Left hindlimb (tissue), 1 donor: ENCODE results near the gene TTC39B.

Source experiments
- DNase-seq: peaks from one replicate; pipeline ENCODE4 v3.0.0-alpha.2; 2018

Gene TTC39B

DNA sequence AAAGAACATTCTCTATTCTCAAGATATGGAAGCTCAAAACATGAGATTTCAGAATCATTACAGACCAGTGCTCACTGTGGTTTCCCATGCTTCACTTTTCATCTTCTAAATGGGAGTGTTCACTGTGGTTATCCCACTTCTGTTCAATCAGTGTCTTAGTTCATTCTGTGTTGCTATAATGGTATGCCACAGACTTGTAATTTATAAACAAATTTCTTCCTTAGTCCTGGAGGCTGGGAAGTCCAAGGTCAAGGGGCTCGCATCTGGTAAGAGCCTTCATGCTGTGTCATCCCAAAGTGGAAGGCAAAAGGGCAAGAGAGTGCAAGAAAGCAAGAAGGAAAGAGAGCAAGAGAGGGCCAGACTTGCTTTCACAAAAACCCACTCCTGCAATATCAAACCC, 146.3 kb downstream of the TTC39B start:
- no peak for DNase-seq

DNA sequence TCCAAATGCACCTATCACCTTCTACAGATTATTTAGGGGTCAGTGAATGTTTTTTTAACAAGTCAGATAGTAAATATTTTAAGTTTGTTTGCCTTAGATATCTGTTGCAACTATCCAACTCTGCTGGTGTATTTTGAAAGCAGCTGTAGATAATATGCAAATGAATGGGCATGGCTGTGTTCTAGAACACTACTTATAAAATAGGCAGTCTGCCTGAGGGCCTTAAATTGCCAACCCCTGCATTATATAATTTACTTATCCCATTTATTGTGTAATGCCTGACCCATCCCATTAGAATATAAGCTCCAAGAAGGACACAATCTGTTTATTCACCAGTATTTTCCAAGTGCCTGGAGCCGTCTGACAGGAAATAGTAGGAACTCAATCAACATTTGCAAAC, 149.0 kb downstream of the TTC39B start:
- no peak for DNase-seq

DNA sequence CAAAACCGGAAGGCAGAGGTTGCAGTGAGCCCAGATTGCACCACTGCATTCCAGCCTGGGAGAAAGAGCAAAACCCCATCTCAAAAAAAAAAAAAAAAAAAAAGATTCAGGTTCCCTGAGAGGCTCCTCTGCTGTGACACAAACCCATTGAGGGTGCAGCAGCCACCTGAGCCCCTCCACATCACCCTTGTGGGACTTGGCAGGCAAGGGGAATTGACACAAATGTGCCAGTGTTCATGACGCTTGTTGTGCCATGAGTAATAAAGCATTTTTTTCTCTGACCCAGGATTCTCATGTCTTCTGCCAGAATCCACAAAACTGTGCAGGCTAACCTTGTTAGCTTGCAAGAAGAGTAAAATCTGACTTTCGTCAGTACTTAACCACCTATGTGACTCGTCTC, 149.6 kb downstream of the TTC39B start:
- DNase-seq: no peak

DNA sequence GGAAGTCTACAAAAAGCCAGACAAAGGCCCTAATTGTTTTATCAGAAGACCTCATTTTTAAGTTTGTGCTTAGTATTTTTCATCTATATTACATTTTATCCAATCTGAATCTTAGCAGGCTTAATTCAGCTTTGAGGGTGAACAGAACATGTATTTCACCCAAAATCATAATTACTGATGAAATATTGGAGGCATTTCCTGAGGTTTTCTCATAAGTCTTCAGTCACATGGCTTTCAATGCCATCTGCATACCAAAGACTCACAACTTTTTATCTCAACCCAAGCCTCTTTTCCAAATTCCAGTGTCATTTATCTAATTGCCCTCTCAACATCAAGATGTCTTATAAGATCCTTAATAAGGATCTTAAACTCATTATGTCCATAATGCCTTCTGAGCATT, 150.8 kb downstream of the TTC39B start:
- no peak for DNase-seq

DNA sequence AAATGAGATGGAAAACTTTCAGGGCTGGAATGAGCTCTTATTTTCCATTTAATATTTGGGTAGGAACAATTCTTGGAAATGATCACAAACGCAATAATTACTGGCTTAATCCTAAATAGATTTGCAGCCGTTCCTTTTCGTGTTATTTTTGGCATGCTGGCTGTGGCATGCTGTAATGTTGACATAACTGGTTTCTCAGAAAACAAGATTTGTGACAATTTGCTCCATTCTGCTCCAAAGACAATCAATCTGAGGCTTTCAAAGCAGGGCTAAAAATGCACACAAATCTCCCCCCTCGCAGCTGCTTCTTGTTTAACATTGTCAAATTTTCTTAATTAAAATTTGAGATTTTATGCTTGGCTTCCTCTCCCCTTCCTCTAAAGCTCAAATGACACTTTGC, 151.2 kb downstream of the TTC39B start:
- peak; percentile 61 for DNase-seq

DNA sequence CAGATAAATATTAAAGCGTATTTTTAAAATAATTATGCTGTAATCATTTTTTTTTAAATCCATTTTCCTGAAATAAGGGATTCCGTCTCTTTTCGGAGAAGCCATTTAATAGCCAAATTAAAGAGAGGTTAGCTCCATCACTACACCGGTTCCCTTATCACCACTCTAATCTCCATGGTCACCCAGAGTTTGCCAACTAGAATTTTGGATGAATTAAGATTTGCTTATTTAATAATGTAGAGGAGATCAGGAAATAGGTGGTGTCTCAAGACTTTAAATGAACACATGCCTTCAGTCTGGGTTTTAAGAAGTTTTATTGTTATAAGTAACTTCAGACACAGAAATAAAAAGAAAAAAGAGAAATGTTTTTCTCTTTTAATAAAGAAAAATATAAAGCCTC, 151.7 kb downstream of the TTC39B start:
- DNase-seq: no peak

DNA sequence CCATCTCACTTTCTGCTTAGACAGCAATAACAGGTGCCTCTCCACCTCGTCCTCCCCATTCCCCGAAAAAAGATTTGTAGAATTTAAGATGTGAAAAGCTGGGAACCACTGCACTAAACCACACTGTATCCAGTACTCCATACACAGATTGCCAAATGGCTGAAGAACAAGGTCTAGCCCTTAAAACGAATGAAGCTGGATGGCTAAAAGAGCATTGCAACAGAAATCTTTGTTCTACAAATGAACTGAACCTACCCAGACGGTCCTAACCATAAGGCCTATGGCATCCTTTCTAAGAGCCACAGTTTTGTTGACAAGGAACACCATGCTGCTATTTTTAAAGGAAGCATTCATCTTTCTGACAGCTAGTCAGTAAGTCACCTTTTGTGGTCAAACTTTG, 152.3 kb downstream of the TTC39B start:
- DNase-seq: no peak

DNA sequence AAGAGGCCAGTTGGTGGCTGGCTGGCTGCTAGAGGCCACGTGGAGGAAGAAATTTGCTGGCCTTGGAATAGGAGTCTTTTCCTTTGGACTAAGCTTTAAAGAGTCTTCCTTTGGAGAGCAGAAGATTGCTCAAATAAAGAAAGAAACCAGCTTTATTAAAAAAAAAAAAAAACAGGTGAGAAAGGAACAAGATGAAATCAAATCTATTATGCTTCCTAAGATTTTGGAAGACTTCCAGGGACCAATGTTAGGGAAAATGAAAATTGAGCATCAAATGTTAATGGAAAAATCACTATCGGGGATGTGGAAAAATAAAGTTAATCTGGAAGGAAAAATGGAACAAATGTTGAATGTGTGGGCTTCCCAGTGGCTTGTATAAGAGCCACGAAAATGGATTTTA, 153.1 kb downstream of the TTC39B start:
- DNase-seq: no peak

DNA sequence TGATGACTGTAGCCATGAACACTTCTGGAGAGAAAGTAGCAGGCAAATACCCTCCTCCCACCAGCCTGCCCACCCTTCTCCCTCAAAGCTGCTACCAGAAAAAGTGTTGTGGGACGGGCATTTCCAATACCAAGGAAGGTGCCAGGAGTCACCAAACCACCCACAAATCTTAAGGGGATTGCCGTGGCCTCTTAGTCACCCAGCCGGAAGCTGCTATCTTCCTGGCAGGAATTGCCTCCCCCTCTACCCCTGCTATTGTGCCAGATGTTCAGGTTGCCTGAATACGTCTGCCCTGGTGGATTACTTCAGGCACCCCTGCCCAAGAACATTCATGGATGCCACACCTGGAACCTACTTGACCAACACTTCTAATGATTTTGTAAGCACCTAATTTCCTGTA, 156.1 kb downstream of the TTC39B start:
- no peak for DNase-seq

DNA sequence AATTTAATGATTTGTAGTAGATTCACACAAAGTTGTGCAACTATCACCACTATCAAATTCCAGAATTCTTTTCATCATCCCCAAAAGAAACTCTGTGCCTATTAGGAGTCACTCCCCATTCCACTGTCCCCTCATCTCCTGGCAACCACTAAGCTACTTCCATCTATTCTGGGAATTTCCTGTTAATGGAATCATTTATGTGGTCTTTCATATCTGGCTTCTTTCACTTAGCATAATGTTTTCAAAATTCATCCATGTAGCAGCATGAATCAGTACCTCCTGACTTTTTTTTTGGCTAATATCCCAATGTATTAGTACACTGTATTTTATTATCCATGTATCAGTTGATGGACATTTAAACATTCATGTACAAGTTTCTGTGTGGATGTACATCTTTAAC, 157.6 kb downstream of the TTC39B start:
- DNase-seq: no peak

DNA sequence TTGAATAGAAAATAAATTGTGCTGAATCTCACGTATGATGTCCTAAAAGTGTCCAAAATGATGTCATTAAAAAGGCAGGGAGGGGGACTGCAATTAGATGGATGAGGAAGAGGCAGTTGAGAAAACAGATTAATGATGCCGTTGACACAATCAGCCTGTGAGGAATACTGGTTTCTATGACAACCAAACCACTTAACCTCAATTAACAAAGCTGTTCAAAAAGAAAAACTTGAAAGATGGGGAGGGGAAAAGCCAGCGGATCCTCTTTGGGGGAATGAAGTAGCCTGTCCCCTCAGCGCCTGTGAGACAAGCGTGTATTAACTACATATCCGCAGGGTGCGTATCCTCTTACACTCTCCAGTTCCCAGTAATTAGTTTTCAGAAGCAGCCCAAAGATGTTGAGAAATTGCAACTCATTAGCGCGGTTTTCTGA, 160.7 kb downstream of the TTC39B start:
- DNase-seq: no peak

DNA sequence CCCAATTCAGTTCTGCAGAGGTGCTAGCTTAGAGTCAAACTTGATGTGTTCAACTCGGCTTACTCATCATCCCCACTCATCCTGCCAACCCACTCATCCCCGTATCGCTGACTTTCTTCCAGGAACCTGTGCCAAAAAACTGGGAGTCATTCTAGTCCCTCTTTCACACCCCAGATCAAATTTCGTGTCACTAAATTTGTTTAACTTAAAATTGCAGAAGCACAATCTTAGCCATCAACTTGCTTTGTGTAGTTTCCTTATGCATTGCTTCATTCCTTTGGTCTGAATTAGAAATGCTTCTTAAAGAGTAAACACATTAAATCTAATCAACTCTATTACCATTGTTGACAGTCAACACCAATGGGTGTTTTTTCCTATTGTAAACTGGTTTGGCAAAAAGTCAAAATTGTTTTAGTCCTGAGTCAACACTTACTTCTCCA, 162.4 kb downstream of the TTC39B start:
- no peak for DNase-seq

DNA sequence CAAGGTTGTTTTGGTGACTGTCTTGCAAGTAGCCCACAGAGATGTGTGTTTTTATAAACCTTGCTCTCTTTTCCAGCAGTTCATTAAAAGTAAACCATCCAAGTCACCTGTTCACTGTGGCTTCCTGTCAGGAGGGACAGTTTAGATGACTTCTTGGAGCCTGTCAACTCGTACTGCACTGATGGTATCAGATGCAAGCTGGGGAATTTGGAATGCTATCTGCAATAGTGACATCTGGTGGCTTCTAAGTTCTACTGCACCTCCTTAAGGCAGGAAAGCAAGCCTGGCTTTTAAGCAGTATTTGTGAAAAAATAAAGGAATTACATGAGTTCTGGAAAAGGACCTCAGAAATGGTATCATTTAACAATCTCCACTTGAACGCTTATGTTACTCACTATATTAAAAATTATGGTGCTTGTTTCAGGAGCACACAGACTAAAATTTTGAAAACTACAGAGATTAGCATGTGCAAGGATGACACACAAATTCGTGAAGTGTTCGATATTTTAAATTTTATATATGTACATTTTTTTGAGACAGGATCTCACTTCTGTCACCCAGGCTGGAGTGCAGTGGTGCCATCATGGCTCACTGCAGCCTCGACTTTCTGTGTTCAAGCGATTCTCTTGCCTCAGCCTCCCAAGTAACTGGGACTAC, 164.0 kb downstream of the TTC39B start:
- no peak for DNase-seq

DNA sequence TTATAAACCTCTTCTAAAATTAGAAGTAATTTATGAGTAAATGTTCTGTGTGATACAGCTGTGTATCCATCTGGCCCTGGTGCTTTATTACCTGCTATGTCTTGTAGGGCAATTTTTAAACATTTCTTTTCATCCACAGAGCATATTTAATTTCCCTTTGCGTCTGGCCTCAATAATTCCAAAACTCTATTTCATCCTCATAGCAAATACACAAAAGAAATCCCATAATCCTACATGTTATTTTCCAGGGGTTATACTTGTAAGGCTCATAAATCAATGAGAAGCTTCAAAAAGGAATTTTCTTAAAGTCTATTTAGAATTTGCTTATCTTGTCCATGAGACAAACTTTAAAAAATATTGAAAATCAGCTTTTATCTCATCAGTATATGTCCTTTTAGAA, 167.0 kb downstream of the TTC39B start:
- DNase-seq: no peak

DNA sequence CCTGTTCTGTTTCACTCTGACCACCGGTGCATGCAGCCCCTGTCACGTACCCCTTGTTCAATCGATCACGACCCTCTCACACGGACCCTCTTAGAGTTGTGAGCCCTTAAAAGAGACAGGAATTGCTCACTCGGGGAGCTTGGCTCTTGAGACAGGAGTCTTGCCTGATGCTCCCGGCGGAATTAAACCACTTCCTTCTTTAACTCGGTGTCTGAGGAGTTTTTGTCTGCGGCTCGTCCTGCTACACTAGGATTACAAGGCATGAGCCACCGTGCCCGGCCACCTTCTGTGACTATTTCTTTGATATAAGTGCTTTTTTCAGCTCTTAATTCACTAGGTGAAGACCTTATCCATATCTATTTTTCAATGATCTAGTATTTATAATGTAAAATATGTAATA, 167.5 kb downstream of the TTC39B start:
- no peak for DNase-seq

DNA sequence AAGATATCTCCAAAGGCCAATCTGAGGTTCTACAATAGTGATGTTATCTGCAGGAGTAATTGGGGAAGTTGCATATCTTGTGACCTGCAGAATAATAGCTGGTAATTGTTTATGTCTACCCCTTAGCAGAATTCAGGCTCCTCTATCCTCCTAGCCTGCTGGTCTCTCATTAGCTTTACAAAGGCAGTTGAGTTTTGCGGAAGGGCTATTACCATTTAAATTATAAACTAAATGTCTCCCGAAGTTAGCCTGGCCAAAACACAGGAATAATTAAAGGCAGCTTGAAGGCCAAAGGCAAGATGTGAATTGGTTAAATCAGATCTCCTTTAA, 168.7 kb downstream of the TTC39B start:
- no peak for DNase-seq

DNA sequence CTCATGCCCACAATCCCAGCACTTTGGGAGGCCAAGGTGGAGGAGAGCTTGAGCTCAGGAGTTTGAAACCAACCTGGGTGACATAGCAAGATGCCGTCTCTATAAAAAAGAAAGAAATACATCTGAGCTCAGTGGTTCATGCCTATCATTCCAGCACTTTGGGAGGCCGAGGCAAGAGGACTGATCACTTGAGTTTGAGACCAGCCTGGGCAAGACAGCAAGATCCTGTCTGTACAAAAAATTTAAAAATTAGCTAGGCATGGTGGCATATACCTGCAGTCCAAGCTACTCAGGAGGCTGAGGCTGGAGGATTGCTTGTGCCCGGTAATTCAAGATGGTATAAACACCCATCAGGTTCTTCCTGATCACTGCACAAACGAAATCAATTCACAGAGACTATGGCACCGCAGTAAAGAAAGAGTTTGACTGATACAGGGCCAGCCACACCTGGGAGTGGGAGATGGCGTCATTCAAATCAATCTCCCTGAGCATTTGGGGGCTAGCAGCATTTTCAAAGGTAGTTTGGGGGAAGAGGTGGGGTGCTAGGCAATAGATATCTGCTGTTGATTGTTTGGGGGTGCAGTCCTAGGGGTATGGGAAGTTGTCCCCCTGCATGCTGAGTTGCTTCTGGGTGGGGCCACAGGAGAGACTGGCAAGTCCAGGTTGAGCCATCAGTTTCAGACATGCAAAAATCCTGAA, 169.2 kb downstream of the TTC39B start:
- no peak for DNase-seq

DNA sequence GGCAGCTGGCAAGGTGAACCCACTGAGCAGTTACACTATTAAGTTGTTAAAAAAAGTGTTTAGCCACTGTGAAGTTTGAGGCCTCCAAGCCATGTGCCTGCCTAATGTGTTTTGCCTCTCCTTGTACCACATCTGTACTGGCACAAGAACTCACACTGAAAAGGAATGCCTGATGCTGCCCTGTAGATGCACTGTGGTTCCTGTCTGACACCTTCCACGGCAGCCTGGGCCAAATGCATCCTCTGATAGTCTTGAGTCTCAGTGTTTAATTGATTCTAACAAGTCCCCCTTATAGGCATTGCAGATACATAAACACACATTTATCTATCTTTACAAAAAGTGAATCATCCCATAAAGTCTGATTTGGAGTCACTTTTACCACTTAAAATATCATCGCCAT, 169.9 kb downstream of the TTC39B start:
- no peak for DNase-seq

DNA sequence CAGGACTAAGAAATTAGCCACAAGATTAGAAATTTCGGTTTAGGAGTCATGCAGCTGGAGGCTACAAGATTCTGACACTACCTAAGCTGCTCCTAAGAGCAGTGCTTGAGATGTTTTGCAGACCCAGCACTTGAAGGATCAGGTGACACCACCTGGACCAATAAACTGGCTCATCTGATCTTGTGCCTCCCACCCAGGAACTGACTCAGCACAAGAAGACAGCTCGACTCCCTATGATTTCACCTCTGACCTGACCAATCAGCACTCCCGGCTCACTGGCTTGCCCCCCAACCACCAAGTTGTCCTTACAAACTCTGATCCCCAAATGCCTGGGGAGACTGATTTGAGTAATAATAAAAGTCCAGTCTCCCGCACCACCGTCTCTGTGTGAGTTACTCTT, 170.4 kb downstream of the TTC39B start:
- no peak for DNase-seq

DNA sequence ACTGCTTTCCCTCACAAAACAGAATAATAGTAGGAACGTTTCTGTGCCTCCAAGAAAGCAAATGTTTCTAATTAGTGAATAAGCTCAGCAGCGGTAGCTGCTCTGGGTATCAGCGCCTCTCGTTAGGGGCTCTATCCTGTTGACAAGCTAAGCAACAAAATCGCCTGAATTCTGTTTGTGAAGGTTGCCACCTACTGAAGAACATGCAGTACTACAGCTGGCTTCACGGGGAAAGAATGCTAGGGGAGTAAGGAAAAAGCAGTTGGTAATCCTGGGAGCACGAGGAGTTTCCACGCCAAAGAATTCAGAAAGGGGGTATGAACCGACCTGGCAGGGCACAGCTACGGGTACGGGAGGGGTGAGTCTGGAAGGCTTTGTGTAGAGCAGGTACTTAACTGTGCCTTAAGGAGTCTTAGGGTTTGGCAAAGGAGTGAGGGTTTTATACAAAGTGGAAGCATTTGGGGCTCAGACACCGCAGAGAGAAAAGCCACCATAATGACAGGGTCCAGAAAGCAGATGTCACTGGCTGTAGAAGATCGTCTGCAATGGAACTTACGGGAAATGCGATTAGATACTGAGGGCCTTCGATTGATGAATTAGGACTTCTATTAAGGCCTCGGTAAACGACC, 171.7 kb downstream of the TTC39B start:
- DNase-seq: peak; percentile 65

DNA sequence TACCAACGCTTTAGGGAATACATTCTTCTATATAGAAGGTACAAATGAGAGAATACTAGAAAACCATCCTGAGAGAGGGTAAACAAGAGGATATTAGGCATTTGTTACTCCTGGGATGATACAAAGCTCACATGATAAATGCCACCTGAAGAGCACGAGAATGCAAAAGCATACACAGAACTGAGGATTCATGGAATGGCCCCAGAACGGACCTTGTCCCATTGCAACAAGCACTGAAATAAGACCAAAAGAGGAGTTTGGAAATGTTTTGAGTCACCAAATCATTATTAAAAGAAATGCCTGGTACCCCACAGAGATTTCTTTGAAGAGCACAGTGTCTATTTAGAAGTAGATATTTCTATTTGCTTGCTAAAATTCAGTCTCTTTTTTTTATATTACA, 173.5 kb downstream of the TTC39B start:
- DNase-seq: no peak

DNA sequence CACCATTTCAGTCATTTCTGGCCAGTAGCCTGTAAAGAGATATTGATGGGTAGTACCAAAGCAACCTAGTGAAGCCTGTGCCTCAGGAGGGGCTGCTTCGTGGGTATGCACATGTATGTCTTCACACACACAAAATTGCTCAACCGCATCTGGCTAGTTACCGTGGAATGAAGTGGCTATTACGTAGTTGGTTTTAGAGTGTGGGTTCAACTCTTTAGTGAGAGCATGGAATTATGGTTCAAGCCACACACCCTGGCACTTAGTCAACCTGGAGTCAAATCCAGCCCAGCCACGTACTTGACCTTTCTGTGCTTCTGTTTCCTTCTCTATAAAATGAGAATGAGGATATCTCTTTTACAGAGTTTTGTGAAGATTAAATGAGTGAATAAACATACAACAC, 174.9 kb downstream of the TTC39B start:
- DNase-seq: no peak

DNA sequence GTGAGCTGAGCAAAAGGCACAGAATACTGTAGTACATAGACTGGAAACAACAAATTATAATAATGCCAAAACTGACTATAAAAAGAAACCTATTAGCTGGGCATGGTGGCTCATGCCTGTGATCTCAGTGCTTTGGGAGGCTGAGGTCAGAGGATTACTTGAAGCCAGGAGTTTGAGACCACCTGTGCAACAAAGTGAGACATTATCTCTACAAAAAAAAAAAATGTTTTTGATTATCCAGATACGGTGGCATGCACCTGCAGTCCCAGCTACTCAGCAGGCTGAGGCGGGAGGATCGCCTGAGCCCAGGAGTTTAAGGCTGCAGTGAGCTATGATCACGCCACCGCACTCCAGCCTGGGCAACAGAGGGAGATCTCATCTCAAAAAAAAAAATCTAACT, 175.9 kb downstream of the TTC39B start:
- no peak for DNase-seq

DNA sequence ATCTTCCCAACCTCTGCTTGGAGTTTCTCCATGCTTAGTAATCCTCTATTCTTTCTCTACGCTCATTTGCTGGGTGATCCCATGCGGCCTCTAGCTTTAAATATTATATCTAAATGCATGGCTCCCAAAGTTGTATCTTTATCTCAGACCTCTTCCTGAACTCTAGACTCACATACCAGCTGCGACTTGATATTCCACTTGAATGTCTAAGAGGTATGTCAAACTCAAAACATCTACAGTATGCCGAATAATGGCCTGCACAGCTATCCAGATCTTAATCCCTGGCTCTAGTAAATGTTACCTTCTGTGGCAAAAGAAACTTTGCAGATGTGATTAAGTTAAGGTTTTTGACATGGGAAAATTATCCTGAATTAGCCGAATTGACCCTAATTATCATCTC, 179.2 kb downstream of the TTC39B start:
- no peak for DNase-seq

DNA sequence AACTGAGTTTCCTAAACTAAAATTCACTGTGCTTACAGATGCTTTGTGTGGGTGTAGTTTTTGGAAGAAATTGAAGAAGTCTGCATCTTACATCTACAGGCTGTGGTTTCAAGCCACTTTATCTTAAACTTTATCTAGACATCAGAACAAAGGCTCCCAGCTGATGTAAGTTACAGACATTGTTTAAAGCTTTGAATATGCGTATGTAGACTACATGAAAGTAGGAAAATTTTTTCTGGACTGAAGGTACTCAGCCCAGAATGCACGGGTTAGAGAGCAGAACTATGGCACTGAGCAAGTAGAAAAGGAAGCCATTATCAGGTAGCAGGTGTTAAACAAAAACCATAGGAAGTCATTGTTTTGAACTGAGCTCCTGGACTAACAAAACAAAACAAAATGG, 185.4 kb downstream of the TTC39B start:
- no peak for DNase-seq
